ENCODE data around the gene UPF3A.
"Not testable (repeated sequence)": the region's sequence is repeated elsewhere in the genome, so short reads cannot be mapped to it uniquely, and the experiment has no call there.

UPF3A gene

DNA sequence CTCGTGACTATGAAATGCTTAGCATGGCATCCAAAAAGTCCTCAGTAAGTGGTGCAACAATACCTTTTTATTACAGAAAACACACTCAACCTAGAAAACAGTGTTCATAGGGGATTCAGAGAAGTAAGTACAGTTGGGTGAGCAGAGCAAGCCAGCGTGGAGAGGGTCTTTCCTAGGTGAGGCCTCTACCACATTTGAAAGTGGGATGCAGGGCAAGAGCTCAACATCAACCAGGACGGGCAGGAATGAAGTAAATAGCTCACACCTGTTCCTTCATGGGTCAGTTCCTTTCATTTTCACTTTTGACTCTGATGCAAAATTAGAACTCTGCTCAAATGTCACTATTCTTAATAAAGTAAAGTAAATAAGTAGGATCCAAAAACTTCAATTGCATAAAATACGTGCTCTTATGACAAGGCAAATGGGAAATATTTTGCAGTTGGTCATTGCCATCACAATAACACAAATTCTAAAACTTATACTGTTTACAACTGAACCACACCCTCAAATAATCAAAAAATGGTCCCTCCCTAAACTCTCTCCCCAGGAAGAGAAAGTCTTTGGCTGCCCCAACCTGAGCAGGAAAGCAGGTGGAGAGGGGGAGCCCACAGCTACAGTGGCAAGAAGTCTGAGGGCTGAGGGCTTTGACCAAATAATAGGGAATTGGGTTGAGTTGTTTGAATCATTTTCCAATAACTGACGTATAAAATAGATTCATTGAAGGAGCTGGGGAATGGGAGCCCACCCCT, 53.1 kb downstream of the UPF3A start:
- DNase-seq (ENCODE audit: low read depth, low spot score): no peak

DNA sequence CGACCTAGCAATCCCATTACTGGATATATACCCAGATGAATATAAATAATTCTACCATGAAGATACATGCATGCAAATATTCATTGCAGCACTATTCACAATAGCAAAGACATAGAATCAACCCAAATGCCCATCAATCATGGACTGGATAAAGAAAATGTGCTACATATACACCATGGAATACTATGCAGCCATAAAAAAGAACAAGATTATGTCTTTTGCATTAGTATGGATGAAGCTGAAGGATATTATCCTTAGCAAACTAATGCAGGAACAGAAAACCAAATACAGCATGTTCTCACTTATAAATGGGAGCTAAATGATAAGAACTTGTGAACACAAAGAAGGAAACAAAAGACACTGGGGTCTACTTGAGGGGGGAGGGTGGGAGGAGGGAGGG, 55.1 kb downstream of the UPF3A start:
- not testable (repeated sequence) for DNase-seq (ENCODE audit: low read depth, low spot score)

DNA sequence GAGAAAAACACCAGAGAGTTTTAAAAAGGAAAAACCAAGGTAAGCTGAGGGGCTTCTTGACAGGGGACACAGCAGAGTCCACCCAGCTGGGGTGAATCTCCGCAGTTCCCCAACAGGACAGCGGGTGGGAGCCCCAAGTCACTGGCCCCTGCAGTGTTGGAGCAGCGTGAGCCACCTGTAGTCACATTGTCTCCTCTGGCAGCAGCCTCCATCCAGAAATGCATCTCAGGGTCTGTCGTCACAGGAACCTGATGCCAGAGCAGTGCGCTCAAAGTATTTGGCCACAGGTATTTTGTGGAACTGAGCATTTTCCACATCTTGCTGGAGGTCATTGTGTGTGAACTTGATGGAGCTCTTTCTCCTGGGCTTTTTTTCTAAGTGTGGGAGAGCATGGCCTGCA, 57.6 kb downstream of the UPF3A start:
- no peak for DNase-seq (ENCODE audit: low read depth, low spot score)

DNA sequence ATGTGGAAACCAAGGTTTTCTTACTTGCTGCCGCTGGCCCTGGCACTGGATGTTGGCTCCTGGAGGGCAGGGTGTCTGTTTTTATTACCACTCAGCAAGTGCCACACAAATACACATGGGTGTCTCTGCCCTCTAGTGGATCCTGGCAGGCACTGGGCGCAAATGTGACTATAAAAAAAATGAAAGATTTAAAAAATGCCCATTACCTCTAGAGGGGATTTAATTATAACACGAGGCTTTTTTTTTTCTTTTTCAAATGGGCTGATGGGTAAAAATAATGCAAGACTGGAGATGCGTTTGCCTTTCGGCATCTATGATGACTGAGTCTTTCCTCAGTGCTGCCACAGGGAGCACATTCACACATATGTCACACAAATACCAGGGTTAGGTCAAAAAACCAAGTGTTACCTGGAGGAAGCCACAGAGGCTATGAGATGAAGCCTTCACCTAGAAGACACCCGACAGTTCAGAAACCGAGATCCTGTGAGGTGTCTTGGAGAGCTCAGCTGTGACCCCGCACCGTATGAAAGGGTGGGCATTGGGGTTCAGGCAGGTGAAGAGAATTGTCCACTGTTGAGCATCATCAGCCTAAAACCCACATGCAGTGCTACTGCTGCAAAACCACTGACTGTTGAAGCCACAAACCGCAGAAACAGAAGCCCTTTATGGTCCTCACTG, 58.6 kb downstream of the UPF3A start:
- DNase-seq (ENCODE audit: low read depth, low spot score): no peak

DNA sequence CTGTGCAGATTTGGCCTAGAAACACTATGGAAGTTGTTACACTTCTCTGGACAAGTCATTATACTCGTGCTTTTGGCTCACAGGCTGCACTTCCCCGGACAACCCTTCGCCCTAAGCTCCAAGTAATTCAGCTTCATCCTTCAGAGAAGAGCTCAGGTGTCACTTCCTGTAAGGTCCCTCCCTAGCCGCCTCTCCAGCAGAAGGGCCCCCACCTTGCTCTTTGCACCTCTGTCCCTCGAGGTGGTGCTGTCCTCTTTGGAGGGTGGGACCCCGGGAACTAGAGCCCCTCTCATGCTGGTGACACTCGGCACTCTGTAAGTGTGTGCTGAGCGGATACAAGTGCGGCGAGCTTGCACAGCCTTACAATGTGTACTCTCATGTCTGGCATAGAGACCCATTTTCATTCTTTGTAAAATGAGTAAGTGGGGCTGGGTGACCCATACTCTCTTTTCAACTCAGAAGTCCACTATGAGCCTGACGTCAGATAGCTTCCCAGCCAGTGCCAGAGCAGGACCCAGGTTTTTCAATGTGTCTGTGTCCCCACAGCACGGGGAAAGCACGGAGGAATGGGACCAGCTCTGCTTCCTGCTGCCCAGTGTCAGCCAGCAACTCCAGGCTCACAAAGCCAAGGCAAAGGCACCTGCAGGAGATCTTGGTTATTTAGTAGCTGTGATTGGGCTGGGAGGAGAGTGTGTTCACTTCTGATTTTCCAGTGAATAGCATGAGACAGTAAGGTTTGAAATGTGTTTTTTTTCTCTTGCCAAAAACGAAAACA, 59.8 kb downstream of the UPF3A start:
- no peak for DNase-seq (ENCODE audit: low read depth, low spot score)

DNA sequence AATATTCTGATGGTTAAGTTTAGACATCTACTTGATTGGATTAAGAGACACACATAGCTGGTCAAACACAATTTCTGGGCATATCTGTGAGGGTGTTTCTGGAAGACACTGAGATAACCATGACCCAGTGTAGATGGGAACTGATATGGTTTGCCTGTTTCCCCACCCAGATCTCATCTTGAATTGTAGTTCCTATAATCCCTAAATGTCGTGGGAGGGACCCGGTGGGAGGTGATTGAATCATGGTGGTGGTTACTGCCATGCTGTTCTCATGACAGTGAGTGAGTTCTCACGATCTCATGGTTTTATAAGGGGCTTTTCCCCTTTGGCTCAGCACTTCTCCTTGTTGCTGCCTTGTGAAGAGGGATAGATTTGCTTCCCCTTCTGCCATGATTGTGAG, 65.9 kb downstream of the UPF3A start:
- not testable (repeated sequence) for DNase-seq (ENCODE audit: low read depth, low spot score)

DNA sequence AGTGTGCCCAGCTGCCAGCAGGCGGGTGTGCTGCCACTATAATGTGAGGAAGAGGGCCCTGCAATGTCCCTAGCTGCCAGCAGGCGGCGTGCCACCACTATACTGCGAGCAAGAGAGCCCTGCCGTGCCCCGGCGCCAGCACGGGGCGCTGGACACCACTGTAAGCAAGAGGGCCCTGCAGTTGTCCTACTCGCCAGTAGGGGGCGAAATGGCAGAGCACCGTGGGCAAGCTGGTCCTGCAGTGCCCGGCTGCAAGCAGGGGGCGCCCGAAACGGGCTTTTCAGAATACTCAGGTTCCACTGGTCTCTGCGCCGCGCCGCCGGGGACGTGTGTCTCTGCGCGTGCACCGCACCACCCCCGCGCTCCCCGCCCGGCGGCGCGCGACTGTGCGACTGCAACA, 71.4 kb downstream of the UPF3A start:
- DNase-seq (ENCODE audit: low read depth, low spot score): not testable (repeated sequence)

DNA sequence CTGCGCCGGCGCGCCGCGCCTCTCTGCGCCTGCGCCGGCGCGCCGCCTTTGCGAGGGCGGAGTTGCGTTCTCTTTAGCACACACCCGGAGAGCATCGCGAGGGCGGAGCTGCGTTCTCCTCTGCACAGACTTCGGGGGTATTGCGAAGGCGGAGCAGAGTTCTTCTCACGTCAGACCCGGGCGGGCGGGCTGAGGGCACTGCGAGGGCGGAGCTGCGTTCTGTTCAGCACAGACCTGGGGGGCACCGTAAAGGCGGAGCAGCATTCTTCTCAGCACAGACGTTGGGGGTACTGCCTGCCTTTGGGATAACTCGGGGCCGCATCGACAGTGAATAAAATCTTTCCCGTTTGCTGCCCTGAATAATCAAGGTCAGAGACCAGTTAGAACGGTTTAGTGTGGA, 72.0 kb downstream of the UPF3A start:
- not testable (repeated sequence) for DNase-seq (ENCODE audit: low read depth, low spot score)
